NCI-H1092 treated with DMSO at 0.1 percent for 48 hours (cell line): Measurements from ENCODE around the gene TCEAL1.
A peak's percentile ranks its signal among the peaks of the same experiment; 100 is the strongest.
"Not testable (repeated sequence)": the region's sequence is repeated elsewhere in the genome, so short reads cannot be mapped to it uniquely, and the experiment has no call there.

ENCODE experiments used
- DNase-seq: peaks from one replicate; lab custom pipeline; 2025; lab: John Stamatoyannopoulos, UW

Gene TCEAL1

GRCh38 chrX:103635436-103635835 lies 6.7 kb downstream of the TCEAL1 start:
- no peak for DNase-seq

GRCh38 chrX:103637604-103638338 lies 9.0 kb downstream of the TCEAL1 start:
- no peak for DNase-seq

- DNase-seq = peak; percentile 19
Measured at GRCh38 chrX:103638479-103639346, 9.9 kb downstream of the TCEAL1 start.

DNA sequence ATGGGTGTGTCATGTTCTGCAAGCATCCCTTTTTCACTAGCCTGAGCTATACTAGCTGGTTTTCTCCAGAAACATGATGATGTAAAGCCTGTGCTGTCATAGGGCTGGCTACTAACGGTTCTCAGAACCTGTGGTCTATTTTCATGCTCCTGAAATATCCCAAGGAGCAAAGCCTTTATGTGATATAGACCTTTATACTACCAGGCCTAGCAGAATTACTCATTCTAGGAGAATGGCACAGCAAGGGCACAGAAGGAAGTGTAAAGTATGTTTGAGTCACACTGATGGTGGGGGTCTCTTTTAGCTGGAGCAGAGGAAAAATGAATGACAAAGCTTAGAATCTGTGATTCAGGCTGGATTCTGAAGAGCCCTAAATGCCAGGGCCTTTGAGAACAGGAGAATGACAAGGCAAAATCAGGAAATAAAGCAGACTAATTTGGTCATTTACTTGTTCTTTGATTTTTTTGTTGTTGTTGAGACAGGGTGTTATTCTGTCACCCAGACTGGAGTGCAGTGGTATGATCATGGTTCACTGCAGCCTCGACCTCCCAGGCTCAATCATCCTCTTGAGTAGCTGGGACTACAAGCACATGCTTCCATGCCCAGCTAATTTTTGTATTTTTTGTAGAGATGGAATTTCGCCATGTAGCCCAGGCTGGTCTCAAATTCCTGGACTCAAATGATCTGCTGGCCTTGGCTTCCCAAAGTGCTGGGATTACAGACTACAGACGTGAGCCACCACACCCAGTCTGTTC lies 11.8 kb downstream of the TCEAL1 start:
- no peak for DNase-seq

DNA sequence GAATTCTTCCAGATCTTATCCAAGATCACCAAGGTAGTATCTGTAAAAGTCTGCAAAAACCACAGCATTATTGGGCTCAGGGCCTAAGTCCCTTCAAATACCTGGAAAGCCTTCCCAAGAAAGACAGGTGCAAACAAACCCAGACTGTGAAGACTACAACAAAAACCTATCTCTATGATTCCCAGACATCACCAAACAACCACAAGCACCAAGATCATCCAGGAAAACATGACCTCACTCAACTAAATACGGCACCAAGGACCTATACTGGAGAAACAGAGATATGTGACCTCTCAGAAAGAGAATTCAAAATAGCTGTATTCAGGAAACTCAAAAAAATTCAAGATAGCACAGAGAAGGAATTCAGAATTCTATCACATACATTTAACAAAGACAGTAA lies 15.3 kb downstream of the TCEAL1 start:
- no peak for DNase-seq

- no peak for DNase-seq
Measured at GRCh38 chrX:103647630-103648029, 18.9 kb downstream of the TCEAL1 start.

- DNase-seq = peak; percentile 20
Measured at GRCh38 chrX:103651151-103651773, 22.5 kb downstream of the TCEAL1 start.

DNA sequence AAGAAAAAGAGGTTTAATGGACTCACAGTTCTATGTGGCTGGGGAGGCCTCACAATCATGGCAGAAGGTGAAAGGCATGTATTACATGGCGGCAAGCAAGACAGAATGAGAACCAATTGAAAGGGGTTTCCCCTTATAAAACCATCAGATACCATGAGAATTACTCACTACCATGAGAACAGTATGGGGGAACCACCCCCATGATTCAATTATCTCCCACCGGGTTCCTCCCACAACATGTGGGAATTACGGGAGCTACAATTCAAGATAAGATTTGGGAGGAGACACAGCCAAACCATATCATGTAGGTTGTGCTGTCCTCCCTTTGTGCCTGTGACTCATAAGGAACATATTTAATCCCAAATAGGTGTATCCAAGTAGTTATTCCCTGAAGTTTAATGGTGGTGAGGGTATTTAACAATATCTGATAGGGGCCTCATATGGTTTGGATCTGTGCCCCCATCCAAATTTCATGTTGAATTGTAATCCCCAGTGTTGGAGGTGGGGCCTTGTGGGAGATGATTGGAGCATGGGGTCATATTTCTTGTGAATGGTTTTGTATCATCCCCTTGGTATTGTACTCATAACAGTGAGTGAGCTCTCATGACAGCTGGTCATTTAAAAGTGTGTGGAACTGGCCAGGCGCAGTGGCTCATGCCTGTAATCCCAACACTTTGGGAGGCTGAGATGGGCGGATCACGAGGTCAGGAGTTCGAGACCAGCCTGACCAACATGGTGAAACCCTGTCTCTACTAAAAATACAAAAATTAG lies 26.6 kb downstream of the TCEAL1 start:
- not testable (repeated sequence) for DNase-seq

DNA sequence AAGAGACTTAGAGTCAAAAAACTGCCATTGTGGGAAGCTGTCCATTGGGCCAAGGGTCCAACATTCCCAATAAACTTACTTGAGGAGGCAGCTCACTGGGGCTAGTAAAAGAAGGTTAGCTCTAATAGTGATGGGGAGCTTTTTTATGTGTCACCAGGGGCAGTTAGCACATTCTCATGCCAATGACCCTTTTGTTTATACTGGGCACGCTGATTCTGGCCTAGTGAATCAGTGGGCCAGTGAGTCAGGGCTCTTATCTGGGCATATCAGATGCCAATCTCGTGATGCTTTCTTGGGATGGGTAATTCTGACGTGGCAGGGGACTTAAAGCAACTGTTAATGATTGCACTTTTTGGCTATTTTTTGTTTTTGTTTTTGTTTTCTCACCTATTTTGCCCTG lies 27.8 kb downstream of the TCEAL1 start:
- DNase-seq = no peak

- not testable (repeated sequence) for DNase-seq
Measured at GRCh38 chrX:103657066-103657465, 28.3 kb downstream of the TCEAL1 start.

DNA sequence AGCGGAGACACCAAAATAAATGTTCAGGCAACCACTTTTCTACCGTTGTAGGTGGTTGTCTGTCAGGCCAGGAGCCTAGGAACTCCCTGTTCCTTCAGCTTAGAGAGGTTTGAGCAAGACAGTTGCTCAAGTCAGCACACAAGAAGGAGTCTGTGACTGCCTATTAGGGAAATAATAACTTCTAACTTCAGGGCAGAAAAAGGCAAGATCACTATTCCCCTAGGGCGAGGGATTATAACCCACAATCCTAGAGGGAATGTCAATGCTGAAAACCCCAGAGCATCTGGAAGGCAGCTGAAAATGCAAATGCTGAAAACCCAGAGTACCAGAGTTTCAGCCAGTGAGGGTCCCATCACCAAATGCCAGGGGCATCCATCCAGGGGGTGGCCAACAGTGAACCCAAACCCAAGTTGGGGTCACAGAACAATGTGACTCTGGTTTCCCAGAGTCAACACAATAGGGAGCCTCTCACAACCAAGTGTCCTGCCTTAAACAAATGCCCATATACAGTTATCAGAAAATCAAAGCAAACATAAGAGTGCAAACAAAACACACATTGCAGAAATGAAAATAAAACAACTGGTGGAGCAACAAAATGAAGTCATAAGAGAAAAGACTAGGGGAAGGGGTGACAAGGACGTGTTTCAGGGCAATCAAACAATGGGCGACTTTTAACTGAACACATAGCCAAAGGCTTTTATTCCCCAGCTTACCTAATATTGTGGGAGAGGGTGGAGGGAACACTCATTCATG lies 30.1 kb downstream of the TCEAL1 start:
- DNase-seq = no peak

DNA sequence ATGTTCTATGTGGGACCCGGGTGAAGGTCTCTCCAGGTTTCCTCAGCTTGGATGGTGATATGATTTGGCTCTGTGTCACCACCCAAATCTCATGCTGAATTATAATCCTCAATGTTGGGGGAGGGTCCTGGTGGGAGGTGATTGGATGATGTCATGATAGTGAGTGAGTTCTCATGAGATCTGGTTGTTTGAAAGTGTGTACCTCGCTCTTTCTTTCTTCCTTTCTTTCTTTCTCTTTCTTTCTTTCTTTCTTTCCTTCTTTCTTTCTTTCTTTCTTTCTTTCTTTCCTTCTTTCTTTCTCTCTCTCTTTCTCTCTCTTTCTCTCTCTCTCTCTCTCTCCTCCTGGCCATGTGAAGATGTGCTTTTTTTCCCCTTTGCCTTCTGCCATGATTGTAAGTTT lies 30.7 kb downstream of the TCEAL1 start:
- DNase-seq = not testable (repeated sequence)

GRCh38 chrX:103663981-103664762 lies 35.4 kb downstream of the TCEAL1 start:
- DNase-seq = no peak

DNA sequence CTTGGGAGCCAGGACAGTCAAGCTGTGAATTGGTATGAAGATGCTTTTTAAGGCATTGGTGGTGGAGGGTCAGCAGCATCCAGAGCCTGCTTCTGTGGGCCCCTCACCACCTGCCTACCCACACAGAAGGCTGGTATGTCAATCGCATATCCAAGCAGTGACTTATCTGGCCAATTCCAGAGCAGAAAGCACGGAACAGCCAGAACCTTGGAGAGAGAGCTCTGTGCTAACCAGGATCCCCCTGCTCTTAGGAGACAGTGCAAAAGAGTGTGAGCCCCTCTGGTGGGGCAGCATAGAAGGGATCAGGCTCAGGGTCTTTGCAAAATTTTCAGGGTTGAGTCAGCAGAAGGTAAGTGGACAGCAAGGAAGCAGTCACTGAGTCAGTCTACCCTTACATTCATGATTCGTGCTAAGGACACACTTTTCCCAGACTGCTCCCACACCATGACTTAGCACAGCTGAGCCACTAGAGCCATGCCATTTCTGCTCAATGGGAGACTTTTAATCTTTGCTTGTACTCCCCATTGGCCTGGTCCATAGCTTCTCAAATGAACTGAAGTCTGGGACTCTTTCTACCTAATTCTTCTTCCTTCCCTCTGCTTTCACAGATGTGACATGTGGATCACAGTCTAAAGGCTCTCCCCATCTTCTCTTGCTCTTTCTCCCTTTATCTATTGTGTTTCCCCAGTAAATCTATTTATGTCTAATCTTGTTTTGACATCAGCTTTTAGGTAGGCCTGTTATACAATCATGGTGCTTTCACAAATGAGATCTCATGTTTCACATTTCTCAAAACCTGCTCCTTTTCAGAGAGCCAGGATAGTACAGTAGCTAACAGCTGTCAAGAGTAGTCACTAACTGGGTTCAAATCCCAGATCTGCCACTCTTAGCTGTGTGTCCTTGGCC lies 37.7 kb downstream of the TCEAL1 start:
- no peak for DNase-seq

GRCh38 chrX:103669745-103670144 lies 41.0 kb downstream of the TCEAL1 start:
- no peak for DNase-seq

- no peak for DNase-seq
Measured at GRCh38 chrX:103674531-103675454, 46.0 kb downstream of the TCEAL1 start.

GRCh38 chrX:103678199-103678993 lies 49.6 kb downstream of the TCEAL1 start:
- no peak for DNase-seq
